ENCODE results near the gene B4GALNT2. TPM values are rescaled to one million over a fixed set of nuclear protein-coding genes. Genes with fewer than 3 reads are reported as not detected.
A peak's percentile ranks its signal among the peaks of the same experiment; 100 is the strongest.
"Not testable (repeated sequence)": the region's sequence is repeated elsewhere in the genome, so short reads cannot be mapped to it uniquely, and the experiment has no call there.

Gene B4GALNT2
- total RNA-seq, 1 donor = 0.45 TPM

DNA sequence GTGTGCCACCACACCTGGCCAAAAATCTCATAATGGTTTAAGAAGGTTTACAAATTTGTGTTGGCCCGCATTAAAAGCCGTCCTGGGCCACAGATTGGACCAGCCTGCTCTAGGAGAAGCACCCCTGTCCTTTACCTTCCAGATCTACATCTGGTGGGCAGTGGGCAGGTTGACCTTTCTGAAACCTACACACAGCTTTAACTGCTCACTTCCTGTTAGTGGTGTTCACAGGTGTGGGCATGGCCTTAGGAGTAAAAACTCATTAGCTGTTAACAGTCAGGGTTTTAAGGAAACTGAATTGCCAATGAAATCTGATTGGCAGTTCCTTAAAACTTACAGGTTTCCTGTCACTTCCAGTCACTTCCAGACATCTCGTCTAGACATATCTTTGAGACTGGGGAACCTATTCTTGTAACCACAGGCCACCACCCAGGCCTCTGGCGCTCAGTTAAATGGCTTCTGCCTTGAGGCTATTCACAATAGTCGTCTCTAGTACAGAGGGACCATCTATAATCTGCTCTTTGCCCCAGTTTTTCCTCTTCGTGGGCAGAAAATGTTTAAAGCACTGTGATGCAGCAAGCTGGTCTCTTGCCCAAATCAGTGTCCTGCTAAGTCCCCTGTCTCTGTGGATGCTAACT, 48.5 kb downstream of the B4GALNT2 start:
- no peak overlapping the region for H3K4me3 ChIP-seq (ENCODE audit: low read depth, low read length)
- TF ChIP-seq, protein P1, sequence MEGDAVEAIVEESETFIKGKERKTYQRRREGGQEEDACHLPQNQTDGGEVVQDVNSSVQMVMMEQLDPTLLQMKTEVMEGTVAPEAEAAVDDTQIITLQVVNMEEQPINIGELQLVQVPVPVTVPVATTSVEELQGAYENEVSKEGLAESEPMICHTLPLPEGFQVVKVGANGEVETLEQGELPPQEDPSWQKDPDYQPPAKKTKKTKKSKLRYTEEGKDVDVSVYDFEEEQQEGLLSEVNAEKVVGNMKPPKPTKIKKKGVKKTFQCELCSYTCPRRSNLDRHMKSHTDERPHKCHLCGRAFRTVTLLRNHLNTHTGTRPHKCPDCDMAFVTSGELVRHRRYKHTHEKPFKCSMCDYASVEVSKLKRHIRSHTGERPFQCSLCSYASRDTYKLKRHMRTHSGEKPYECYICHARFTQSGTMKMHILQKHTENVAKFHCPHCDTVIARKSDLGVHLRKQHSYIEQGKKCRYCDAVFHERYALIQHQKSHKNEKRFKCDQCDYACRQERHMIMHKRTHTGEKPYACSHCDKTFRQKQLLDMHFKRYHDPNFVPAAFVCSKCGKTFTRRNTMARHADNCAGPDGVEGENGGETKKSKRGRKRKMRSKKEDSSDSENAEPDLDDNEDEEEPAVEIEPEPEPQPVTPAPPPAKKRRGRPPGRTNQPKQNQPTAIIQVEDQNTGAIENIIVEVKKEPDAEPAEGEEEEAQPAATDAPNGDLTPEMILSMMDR (IDR thresholded peaks at IDR 0.05; ENCODE audit: insufficient read depth, low read length) = no peak
- DNase-seq (ENCODE audit: low read depth) = no peak

DNA sequence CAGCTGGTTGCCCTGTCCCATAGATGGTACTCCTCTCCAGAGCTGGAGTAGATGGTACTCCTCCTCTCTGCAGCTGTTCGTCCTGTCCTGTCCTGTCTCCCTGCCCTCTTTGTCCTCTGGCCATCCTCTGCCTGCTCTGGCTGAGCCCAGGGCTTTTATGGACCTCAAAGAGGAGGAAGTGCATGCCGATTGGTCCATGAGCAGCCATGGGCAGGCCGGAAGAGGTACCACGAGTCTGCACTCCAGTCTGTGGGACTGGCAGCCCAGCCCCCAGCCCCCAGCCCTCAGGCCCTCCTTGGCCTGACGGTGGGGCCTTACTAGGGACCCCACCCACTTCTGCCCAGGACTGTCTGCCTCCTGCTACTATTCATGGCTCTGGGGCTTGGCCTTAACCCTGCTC, 50.8 kb downstream of the B4GALNT2 start:
- H3K4me3 ChIP-seq (ENCODE audit: low read depth, low read length) = no peak overlapping the region
- DNase-seq (ENCODE audit: low read depth) = no peak
- TF ChIP-seq, protein P1 (IDR thresholded peaks at IDR 0.05; ENCODE audit: insufficient read depth, low read length) = no peak

DNA sequence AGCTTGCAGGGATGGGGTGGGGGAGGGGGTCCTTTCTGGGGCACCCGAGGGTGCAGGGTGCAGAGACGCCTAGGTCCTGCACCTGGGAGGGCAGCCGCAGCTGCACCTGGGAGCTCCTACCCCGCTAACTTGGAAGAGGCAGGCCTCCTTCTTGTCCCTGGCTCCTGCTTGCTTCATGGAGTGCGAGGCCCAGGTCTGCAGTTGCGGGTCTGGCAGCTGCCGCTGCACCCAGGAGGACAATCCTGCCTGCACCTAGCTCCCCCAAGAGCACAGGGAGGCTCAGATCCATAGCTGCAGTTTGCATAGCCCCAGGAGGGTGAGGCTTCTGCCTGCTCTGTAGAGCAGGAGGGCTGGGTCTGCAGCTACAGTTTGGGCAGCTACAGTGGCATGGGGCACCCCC, 51.2 kb downstream of the B4GALNT2 start:
- DNase-seq (ENCODE audit: low read depth) = no peak
- TF ChIP-seq, protein P1 (IDR thresholded peaks at IDR 0.05; ENCODE audit: insufficient read depth, low read length) = no peak
- H3K4me3 ChIP-seq (ENCODE audit: low read depth, low read length) = no peak overlapping the region

DNA sequence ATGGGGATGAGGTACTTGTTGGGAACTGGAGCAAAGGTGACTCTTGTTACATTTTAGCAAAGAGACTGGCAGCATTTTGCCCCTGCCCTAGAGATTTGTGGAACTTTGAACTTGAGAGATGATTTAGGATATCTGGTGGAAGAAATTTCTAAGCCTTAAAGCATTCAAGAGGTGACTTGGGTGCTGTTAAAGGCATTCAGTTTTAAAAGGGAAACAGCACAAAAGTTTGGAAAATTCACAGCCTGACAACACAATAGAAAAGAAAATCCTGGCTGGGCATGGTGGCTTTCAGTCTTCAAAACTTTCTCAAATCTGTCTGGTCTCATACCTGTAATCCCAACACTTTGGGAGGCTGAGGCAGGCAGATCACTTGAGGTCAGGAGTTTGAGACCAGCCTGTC, 52.0 kb downstream of the B4GALNT2 start:
- not testable (repeated sequence) for DNase-seq (ENCODE audit: low read depth); H3K4me3 ChIP-seq (ENCODE audit: low read depth, low read length)

DNA sequence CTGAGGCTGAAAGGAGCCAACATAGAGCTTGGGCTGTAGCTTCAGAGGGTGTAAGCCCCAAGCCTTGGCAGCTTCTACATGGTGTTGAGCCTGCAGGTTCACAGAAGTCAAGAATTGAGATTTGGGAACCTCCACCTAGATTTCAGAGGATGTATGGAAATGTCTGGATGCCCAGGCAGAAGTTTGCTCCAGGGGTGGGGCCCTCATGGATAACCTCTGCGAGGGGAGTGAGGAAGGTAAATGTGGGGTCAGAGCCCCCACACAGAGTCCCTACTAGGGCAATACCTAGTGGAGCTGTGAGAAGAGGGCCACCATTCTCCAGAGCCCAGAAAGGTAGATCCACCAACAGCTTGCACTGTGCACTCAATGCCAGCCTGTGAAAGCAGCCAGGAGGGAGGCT, 52.8 kb downstream of the B4GALNT2 start:
- H3K4me3 ChIP-seq (ENCODE audit: low read depth, low read length); DNase-seq (ENCODE audit: low read depth): not testable (repeated sequence)

DNA sequence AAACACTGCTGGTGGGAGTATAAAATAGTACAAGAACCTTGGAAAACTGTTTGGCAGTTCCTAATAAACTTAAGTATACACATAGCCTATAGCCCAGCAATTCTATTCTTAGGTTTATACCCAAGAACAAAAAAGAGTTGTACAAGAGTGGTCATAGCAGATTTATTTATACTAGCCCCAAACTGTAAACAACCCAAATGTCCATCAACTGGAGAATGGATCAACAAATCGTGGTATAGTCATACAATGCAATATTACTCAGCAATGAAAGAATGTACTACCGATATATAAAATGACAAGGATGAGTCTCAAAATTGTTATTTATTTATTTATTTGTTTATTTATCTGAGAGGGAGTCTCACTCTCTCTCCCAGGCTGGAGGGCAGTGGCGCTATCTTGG, 54.7 kb downstream of the B4GALNT2 start:
- no peak overlapping the region for H3K4me3 ChIP-seq (ENCODE audit: low read depth, low read length)
- TF ChIP-seq, protein P1 (IDR thresholded peaks at IDR 0.05; ENCODE audit: insufficient read depth, low read length) = no peak
- DNase-seq (ENCODE audit: low read depth) = no peak

DNA sequence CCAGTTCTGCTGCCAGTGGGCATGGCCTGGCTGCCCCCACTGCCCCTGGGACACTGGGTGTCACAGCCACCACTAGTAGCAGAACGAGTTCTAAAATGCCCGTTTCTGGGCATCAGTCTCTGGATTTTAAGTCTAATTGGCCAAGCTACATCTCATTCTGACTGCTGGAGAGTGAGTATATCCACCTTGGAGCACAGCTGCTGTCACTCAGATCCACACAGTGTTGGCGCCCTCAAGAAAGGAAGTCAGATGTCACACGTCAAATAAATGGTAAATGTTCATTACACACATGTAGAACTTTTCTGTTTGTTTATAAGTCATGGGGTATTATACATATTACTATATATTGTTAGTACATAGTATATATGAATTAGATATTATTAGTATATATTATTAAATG, 58.4 kb downstream of the B4GALNT2 start:
- no peak overlapping the region for H3K4me3 ChIP-seq (ENCODE audit: low read depth, low read length)
- TF ChIP-seq, protein P1 (IDR thresholded peaks at IDR 0.05; ENCODE audit: insufficient read depth, low read length) = no peak
- no peak for DNase-seq (ENCODE audit: low read depth)

DNA sequence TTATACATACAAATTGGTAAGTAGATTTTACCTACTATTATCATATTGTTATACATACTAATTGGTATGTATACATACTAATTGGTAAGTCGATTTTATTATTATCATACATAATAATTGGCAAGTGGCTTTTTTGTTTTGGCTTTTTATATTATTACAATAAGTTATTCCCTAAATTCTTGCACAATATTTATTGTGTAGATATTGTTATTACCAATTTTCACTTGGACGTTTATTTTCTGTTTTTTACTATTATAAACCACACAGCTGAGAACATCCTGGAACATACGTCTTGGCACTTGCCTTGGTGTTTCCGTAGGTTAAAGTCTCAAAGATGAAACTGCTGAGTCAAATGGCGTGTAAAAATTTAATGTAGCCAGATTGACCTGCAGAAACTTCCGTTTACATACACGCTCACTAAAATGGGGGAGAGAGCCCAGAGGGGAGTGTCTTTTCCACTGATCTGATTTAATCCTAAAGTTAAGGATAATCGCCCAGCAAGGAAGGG, 58.9 kb downstream of the B4GALNT2 start:
- no peak for DNase-seq (ENCODE audit: low read depth)
- peak overlapping the region; percentile 79 for H3K4me3 ChIP-seq (ENCODE audit: low read depth, low read length)
- TF ChIP-seq, protein P1 (IDR thresholded peaks at IDR 0.05; ENCODE audit: insufficient read depth, low read length) = no peak
